GM12892 (cell line): Measurements from ENCODE around the gene ANKRD39.

Source experiments
- DNase-seq: peaks from one replicate; pipeline ENCODE4 v3.0.0; 2011; ENCODE audit not compliant: insufficient read length
- FAIRE-seq: peaks from 2 replicates; lab custom pipeline; 2011; peaks lifted over from hg19 to GRCh38; lab: Jason Lieb, UNC
- POLR2A ChIP-seq: IDR thresholded peaks from 2 replicates; pipeline ENCODE4 v1.6.1; 2011; ENCODE audit warnings: low read depth, low read length, control low read depth
- POLR2AphosphoS5 ChIP-seq: IDR thresholded peaks from 2 replicates; pipeline ENCODE4 v1.6.1; 2011; ENCODE audit warnings: low read depth, low read length, control low read depth
- TAF1 ChIP-seq: IDR thresholded peaks from 2 replicates; pipeline ENCODE4 v1.6.1; 2011; ENCODE audit warnings: low read depth, mild to moderate bottlenecking, control low read depth, low read length, borderline replicate concordance

ANKRD39 gene

DNA sequence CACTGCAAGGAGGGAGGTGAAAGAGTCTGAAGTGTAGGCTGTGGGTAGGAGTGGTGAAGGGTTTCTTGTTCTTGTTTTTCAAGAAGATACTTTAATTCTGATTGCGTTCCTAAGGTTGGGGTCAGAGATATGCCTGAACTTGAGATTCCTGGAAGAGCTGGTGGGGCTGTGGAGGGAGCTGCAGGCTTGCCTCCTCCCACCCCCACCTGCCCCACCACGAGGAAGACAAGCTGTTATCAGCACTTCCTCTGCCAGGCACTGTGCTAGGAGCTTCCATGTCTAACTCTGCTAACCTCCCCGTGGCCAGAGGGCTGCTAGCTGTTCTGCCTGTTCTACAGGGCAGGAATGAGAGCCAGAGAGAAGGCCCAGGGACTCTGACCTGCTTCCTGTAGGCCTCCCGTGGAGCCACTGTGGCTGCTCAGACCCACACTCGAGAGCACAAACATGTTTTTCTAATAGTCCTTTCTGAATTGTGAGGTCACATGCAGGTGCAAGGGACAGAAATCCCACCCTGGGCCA, 27.7 kb downstream of the ANKRD39 start:
- DNase-seq (no peak), FAIRE-seq (no peak)
- TF ChIP-seq TAF1 (no peak), POLR2AphosphoS5 (no peak), POLR2A (no peak)

DNA sequence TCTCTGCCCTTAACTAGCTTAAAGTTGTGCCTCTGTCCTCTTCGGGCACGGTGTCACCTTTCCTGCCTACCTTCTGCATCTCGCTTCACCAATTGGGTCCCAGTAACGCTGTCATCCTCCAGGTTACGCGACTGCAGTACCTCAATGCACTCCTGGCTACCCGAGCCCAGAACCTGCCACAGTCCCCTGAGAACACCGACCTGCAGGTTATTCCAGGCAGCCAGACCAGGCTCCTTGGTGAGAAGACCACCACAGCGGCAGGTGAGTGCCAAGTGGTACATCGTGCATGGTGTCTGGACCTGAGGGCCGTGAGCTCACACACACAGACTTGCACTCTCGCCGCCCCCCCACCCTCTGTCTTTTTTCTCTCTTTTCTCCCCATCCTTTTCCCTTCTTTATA, 28.9 kb downstream of the ANKRD39 start:
- DNase-seq (no peak), FAIRE-seq (no peak)
- TF ChIP-seq TAF1 = no peak
- no peak for TF ChIP-seq POLR2A
- no peak for TF ChIP-seq POLR2AphosphoS5

DNA sequence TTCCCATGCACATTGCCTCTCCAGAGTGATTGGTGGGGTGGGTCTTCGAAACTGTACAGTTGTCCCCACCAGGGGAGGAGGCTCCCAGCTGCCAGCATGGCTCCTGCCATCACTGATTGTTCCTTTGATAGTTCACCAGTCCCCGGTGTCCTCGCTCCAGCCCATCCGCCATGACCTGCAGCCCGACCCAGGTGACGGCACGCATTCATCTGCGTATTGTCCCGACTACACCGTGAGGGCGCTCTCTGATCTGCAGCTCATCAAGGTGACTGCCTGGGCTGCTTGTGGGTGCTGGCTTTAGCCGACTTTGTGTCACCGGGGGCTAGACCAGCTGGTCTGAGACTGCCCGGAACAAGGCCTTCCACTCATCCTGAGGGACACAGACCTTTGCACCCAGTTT, 29.4 kb downstream of the ANKRD39 start:
- TF ChIP-seq TAF1 (no peak), POLR2AphosphoS5 (no peak), POLR2A (no peak)
- DNase-seq (no peak), FAIRE-seq (no peak)

DNA sequence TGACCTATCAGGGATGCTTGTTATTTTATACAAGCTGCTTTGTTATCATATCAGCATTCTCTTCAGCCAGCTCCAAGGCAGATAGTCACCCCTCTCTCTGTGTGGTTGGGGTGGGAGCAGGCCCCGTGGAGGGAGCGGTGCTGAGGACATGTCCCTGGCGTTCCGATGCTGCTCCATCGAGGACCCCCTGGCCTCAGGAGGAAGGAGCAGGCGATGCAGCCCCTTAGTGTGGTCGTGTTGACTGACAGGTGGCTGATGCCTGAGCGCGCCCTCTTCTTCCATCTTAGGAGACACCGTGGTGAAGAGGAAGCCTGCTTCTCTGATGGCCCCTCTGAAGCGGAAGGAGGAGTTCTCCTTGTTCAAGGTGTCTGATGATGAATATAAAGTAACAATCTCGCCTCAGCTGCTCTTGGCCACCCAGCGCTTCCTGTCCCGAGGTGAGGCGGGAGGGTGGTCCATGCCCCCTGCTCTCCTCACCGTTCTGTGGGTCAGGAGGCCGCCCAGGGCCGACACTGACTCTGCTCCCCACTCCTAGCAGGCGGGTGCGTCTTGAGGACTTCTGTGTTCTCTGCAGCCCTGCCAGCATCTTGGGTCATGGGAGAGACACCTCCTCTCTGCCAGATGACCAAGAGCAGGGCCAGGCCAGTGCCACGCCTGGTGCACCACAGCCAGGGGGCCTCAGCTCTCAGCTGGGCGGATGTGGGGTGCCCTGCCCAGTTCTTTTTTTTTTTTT, 31.1 kb downstream of the ANKRD39 start:
- TF ChIP-seq POLR2AphosphoS5 (no peak), POLR2A (no peak), TAF1 (no peak)
- no peak for FAIRE-seq
- DNase-seq = no peak

DNA sequence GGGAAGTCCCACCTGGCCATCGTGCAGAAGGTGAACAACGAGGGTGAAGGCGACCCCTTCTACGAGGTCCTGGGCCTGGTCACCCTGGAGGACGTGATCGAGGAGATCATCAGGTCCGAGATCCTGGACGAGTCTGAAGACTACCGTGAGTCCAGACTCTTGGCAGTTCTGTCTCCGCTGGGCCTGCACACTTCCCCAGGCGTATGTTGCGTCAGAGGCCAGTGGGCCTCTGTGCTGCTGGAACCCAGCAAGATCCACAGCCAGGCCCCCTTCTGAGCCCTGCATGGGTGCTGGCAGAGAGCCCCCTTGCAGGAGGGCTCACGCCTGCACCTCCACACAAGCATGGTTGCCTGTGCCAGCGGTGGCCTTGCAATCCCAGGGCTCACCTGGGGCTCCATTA, 32.8 kb downstream of the ANKRD39 start:
- TF ChIP-seq TAF1 (no peak), POLR2A (no peak), POLR2AphosphoS5 (no peak)
- DNase-seq = no peak
- no peak for FAIRE-seq

DNA sequence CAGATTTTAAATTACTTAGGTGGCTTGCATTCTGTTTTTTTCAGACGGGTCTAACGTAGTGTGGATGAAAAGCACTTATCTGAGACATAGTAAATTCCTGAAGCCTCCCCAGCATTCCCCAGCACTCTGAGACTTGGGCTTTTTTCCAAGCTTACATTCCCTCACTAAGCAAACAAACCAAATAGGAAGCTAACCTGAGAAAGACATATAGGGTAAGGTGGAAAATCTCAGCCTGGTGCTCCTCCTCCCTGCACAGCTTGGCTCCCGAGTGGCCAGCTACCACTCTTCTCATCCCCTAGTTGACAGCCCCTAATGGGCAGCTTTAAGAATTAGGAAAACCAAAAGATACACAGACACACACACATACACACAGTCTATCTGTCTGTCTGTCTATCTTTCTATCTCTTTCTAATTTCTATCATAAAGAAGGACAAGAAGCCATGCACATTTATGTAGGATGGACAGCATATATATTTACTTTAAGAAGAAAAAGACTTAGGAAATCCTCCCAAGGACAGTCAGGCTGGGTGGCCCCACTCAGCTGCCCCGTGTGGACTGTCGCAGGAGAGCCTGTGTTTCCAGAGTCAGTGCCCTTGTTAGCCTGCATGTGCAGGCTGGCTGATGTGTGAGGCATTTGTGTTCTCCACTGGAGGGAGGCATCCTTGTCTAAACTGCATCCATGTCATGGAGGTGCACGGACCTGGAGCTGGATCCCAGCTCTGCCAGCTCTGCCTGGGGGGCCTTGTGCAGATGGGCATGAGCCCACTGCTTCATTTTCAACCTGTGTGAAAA, 33.5 kb downstream of the ANKRD39 start:
- TF ChIP-seq POLR2A (no peak), POLR2AphosphoS5 (no peak), TAF1 (no peak)
- DNase-seq = no peak
- FAIRE-seq = no peak

DNA sequence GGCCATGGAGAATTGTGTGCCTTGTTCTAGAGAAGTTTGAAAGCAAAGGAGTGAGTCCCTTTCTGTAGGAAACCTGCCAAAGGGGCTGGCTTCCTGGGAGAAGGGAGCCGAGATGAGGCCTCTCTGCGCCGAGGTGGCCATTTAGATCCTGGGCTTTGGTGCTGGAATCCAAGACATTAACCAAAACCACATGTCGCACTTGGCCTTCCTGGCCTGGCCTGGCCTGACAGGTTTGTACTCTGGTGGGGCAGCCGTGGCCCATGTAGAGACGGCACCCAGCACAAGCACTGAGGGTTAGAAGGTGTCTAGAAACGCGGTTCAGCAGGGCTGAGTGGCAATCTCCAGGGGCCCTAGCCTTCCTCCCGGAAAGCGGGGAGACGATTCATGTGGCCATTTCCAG, 34.6 kb downstream of the ANKRD39 start:
- DNase-seq = no peak
- TF ChIP-seq POLR2A = no peak
- TF ChIP-seq TAF1 = no peak
- FAIRE-seq = no peak

DNA sequence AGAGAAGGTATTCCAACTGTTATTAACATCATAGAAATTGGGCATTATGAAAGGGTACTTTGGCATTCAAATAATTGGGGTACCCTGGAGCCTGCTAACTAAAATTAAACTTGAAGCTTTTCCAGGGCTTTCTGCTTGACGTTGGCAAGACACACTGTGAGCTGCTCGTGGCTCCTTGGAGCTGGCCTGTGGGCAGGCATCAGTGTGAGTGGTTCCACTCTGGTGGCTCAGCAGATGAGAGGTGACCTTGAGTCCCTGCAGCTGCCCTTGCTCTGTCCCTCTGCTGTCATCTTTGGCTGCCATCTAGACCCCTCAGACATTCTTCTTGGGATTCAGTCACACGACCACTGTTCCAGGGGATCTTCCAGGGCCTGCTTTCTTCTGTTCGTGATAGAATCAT, 35.0 kb downstream of the ANKRD39 start:
- DNase-seq = no peak
- no peak for FAIRE-seq
- TF ChIP-seq TAF1 (no peak), POLR2A (no peak), POLR2AphosphoS5 (no peak)

DNA sequence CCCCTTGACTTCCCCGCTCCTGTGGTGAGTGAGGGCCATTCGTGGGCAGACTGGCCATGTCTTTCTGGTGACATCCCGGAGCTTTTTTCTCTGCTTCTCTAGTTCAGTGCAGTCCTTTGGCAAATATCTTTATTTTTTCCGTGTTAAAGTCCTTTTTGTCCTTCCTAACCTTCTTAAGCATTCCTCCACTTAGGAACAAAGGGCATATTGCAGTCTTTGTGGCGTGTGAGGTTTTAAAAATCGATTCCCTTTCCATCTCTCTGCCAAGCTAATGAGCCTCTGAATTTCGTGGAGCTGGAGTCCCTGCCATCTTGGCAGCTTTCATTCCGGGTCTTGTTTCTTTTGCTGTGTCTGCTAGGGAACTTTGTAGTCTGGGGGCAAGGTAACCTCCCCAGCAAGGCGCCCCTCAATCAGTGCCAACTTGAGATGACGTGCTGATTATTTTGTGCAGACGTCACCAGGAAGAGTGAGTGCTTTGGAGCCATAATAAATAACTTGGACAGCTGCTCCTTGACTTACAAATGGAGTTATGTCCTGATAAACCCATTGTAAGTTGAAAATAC, 36.6 kb downstream of the ANKRD39 start:
- DNase-seq (no peak), FAIRE-seq (no peak)
- TF ChIP-seq POLR2AphosphoS5 = no peak
- no peak for TF ChIP-seq POLR2A
- TF ChIP-seq TAF1 = no peak

DNA sequence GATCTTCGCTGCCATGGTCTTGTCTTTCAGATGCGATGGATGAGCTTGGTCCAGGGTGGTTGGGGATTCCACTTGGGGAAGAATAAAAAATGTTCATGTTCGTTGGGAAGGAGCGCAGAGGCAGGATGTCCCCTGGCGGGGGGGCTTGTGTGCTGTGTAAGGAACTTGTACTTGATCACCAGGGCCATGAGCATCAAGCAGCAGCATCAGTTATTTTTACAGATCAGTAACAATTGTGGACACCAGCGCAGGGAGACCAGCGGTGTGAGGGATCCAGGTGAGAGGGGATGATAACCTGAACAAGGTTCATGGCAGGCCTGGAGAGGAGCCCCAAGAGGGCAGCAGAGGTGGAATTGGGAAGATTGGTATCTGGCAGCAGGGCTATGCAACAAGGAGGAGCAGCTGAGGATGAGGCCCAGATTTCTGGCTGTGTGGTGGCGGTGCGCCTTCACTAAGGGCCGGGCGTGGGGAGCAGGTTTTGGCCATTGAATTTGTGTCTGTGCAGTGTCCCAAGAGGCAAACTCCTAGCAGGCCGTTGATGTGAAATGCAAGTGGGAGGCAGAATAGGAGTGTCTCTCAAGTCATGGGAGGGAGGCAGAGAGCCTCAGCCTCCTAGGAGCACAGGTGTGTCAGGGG, 37.8 kb downstream of the ANKRD39 start:
- TF ChIP-seq POLR2A = no peak
- no peak for TF ChIP-seq POLR2AphosphoS5
- TF ChIP-seq TAF1 = no peak
- DNase-seq = no peak

DNA sequence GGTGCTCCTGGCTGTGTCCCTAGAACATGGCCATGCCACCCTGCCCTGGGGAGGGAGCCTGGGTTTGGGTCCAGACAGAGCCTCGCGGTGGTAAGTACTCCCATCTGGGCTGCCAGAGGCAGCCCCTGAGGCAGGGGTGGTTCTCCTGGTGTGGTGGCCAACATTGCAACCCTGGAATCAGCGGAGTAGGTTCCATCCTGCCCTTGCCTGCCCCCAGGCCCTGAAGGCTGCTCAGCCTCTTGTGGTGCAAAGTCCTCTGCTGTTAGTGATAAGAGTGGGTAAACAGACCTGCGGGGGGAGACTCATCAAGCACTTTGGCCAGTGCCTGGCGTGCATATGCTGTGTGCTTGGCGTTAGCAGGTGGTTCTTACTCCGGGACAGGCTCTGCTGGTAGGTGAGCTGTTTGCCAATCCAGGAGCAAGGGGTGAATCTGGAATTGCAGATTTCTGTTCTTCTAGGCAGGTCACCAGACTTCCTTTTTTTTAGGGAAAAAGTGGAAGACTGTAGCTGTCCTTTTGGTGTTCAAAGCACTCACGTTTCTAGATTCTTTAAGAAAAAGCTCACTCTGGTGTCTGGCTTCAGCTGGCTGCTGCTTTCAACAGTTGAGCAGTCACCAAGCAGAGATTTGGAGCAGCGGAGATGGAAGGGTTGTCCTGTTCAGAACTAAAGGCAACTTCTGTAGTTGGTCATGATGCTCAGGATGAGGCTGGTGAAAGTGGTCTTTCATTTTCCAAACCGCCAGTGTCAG, 38.5 kb downstream of the ANKRD39 start:
- DNase-seq = no peak
- TF ChIP-seq TAF1 (no peak), POLR2A (no peak), POLR2AphosphoS5 (no peak)
- FAIRE-seq = no peak

More for the DNA sequence above, 37.8 kb downstream of the ANKRD39 start:
- no peak for FAIRE-seq

DNA sequence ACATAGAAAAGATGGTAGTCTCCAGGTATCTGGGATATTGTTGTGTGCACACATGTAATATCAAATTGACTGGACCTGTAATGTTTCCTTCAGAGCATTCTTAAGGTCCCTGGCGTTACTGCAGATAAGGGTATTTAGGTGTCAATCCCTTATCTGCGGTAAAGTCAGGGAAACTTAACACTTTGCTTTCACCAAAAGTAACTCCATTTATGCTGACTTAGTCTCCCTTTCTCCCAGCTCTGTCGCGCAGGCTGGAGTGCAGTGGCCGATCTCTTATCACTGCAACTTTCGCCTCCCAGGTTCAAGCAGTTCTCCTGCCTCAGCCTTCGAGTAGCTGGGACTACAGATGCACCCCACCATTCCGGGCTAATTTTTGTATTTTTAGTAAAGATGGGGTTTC, 39.9 kb downstream of the ANKRD39 start:
- FAIRE-seq (no peak), DNase-seq (no peak)
- TF ChIP-seq POLR2AphosphoS5 = no peak
